AG09319 (cell line): ENCODE measurements around the gene TNFAIP8L3.
"Not testable (repeated sequence)": the region's sequence is repeated elsewhere in the genome, so short reads cannot be mapped to it uniquely, and the experiment has no call there.

ENCODE experiments used
- DNase-seq: peaks from one replicate; pipeline ENCODE4 v3.0.0-alpha.2; 2010; ENCODE audit warnings: low read depth; ENCODE audit errors: extremely low read depth
- TF ChIP-seq, protein P1 (sequence below): IDR thresholded peaks from 2 replicates; pipeline ENCODE4 v1.5.1; 2011; ENCODE audit warnings: low read depth, mild to moderate bottlenecking, inconsistent platforms, low read length, moderate library complexity

TNFAIP8L3 gene

DNA sequence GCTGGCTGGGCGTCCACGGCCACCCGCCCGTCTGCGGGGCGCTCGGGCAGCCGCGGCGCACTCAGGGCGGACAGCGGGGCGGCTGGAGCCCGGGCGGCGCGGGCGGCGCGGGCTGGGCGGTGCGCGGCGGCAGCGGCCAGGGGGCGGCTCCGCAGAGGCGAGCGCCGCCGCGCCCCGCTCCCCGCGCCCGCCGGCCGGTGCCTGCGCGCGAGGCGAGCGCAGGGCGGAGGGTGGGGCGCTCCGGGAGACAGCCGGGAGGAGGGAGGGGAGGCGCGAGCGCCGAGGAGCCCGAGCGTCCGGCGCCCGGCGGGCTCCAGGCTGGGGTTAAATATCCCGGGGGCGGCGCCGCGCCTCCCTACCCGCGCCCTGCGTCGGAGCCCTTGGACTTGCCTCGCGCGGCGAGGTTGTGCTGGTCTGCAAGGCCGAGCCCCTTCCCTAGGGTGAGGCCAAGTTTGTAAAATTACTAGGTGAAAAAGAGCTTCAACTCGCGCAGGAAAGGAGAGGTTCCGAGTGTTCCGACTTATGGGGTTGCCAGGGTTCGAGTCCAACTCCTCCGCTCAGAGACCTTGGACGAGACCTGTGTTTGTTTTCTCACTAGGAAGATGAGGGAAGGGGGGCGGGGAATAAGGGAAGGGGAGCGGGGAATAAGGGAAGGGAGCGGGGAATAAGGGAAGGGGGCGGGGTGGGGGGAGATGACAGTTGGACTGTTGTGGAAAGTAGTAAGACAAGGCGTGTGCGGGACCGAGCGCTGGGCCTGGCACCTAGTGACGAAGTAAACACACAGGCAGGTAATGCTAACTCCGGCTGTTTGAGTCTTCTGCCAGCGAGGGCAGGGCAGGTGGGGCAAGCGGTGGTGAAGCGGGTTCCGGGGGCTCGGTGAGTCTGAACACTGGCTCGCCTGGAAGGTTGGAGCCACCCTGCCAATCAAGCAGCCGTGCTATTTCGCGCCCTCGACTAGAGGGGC, at the start of gene TNFAIP8L3:
Gene TNFAIP8L3 (minus strand): TSS at position 301 of the 964 bp plus-strand sequence. CDS start 311 bp downstream, outside the sequence.
- TF ChIP-seq, protein P1, sequence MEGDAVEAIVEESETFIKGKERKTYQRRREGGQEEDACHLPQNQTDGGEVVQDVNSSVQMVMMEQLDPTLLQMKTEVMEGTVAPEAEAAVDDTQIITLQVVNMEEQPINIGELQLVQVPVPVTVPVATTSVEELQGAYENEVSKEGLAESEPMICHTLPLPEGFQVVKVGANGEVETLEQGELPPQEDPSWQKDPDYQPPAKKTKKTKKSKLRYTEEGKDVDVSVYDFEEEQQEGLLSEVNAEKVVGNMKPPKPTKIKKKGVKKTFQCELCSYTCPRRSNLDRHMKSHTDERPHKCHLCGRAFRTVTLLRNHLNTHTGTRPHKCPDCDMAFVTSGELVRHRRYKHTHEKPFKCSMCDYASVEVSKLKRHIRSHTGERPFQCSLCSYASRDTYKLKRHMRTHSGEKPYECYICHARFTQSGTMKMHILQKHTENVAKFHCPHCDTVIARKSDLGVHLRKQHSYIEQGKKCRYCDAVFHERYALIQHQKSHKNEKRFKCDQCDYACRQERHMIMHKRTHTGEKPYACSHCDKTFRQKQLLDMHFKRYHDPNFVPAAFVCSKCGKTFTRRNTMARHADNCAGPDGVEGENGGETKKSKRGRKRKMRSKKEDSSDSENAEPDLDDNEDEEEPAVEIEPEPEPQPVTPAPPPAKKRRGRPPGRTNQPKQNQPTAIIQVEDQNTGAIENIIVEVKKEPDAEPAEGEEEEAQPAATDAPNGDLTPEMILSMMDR, result no peak
- DNase-seq, result no peak

DNA sequence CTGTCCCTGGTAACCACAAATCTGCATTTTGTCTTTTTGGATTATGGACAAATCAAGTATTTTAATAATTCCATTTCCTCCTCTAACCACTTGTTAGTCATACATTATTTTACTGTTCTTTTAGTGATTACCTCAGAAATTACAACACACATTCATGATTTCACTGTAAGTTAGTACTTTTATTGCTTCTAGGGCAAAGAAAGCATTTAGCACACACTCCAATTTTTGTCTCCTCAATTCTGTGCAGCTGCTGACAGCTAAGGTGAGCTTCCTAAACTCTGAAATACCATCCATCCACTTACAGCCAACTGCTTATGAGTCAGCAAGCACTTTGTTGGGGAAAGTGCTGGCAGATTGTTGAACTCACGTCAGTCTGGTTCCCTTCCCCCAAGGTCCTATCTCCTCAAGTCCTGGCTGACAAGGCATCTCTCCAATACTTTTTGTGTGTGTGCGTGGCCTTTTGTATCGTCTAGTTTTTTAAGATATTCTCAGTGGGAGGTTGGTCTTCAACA, 49.4 kb upstream of the TNFAIP8L3 start:
- TF ChIP-seq, protein P1, result no peak
- DNase-seq, result peak; percentile 28

DNA sequence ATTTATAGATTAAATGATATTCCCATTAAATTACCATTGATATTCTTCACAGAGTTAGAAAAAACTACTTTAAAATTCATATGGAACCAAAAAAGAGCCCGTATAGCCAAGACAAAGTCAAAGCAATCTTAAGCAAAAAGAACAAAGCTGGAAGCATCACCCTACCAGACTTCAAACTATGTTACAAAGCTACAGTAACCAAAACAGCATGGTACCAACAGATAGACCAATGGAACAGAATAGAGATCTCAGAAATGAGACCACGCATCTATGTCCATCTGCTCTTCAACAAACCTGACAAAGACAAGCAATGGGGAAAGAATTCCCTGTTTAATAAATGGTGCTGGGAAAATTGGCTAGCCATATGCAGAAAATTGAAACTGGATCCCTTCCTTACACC, 45.6 kb upstream of the TNFAIP8L3 start:
- not testable (repeated sequence) for DNase-seq

DNA sequence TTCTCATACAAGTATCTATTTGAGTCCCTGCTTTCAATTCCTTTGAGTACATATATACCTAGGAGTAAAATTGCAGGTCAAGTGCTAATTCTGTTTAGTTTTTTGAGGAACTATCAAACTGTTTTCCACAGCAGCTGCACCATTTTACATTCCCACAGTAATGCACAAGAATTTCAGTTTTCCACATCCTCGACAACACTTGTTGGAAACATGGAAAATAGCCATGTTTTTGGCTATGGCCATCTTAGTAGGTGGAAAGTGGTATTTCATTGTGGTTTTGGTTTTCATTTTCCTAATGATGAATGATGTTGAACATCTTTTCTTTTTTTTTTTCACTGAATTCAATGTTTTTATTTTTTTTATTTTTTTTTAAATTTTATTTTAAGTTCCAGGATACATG, 44.4 kb upstream of the TNFAIP8L3 start:
- TF ChIP-seq, protein P1, result no peak
- DNase-seq, result no peak

DNA sequence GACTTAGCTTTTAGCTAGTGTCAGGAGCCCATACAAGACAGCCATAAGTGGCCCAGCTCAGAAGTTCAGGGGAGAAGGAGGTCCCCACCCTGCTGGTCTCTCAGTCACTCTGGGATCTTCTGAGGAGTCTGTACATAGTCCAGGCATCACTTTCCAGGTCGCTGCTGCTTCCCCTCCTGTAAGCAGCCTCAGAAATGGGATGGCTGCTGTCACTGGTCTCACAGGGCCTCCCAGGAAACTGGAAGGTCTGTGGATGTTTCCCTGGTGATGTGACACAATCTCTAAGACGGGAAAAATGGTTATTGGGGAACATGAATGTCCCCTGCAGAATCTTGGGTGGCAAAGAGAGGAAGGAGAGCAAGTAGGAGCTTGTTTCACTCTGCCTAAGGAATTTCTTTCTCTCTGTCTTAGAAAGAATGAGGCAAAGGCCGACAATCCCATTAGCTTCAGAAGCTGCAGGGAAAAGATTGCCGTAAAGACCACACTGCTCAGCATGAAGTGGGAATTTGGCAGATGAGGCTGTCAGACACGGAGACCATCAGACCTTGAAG, 43.2 kb upstream of the TNFAIP8L3 start:
- TF ChIP-seq, protein P1, result no peak
- DNase-seq, result no peak

DNA sequence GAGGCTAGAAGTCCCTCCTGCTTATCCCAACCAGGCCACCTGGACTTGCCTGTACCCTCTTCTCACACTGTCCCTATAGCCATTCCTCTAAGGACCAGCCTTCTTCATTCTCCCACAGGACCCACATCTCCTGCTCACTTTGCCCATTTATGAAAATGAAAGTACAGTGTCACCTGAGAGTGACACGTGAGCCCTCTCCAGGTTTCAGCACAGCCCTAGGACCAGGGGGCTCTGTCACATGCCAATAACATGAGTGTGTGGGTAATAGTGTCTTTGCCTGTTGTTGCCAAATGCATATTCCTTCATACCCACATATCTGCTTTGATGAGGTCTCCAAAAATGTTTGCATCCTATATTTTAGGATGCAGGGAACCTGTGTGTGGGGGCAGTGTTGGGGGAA, 42.3 kb upstream of the TNFAIP8L3 start:
- TF ChIP-seq, protein P1, result no peak
- no peak for DNase-seq

DNA sequence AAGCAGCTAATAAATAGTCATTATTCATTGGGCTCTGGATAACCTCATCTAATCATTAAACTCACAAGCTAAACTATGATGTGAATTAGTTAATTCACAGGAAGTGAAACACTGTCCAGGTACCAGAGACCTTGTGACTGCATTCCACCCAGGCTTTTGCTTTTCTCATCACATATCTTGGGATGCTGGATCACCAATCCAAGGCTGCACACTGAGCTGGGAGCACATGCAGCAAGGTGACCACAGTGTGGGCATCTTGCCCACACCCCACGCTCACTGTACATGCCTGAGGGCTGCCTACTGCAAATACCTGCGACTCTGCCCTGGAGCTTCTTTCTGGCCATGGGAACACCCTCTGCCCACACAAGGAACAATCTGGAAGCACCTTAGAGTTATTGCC, 40.6 kb upstream of the TNFAIP8L3 start:
- TF ChIP-seq, protein P1, result no peak
- no peak for DNase-seq
